ENCODE results near the gene SCRN3.

SCRN3 gene

GRCh38 chr2:174442546-174443510, 47.3 kb downstream of the SCRN3 start:
- H3K27ac ChIP-seq = no peak overlapping the region
- TF ChIP-seq CTCF (conservative IDR thresholded peaks at IDR 0.05) = no peak
- no peak for TF ChIP-seq ZFX (IDR thresholded peaks at IDR 0.05)

- no peak overlapping the region for H3K27ac ChIP-seq
- TF ChIP-seq CTCF (conservative IDR thresholded peaks at IDR 0.05) = no peak
- no peak for TF ChIP-seq ZFX (IDR thresholded peaks at IDR 0.05)
Observed at GRCh38 chr2:174444761-174445160, 49.2 kb downstream of the SCRN3 start.

GRCh38 chr2:174445248-174445647, 49.7 kb downstream of the SCRN3 start:
- TF ChIP-seq CTCF (conservative IDR thresholded peaks at IDR 0.05) (no peak), ZFX (IDR thresholded peaks at IDR 0.05) (no peak)
- no peak overlapping the region for H3K27ac ChIP-seq

- no peak for TF ChIP-seq CTCF (conservative IDR thresholded peaks at IDR 0.05)
Observed at GRCh38 chr2:174446531-174446930, 51.0 kb downstream of the SCRN3 start.

GRCh38 chr2:174449033-174449432, 53.5 kb downstream of the SCRN3 start:
- TF ChIP-seq CTCF (conservative IDR thresholded peaks at IDR 0.05) (no peak), ZFX (IDR thresholded peaks at IDR 0.05) (no peak)

More at GRCh38 chr2:174446531-174446930, 51.0 kb downstream of the SCRN3 start:
- H3K27ac ChIP-seq = no peak overlapping the region

GRCh38 chr2:174450021-174450816, 54.7 kb downstream of the SCRN3 start:
- no peak overlapping the region for H3K27ac ChIP-seq
- no peak for TF ChIP-seq ZFX (IDR thresholded peaks at IDR 0.05)
- TF ChIP-seq CTCF (conservative IDR thresholded peaks at IDR 0.05) = no peak

More at GRCh38 chr2:174449033-174449432, 53.5 kb downstream of the SCRN3 start:
- no peak overlapping the region for H3K27ac ChIP-seq

- no peak overlapping the region for H3K27ac ChIP-seq
- TF ChIP-seq ZFX (IDR thresholded peaks at IDR 0.05) (no peak), CTCF (conservative IDR thresholded peaks at IDR 0.05) (no peak)
Observed at GRCh38 chr2:174454566-174454965, 59.0 kb downstream of the SCRN3 start.
